Fibroblast of pulmonary artery (primary cell): ENCODE data around the gene LIN37.

Experiments used
- DNase-seq: peaks from one replicate; pipeline ENCODE4 v3.0.0-alpha.2; 2010; ENCODE audit warnings: low read depth
- H3K4me3 ChIP-seq: replicated peaks from 2 replicates; pipeline ENCODE4 v1.5.1; 2011; ENCODE audit warnings: low read depth, mild to moderate bottlenecking, control low read depth, low read length, moderate library complexity
- TF ChIP-seq, protein P1 (sequence below): IDR thresholded peaks from 2 replicates; pipeline ENCODE4 v1.5.1; 2011; ENCODE audit warnings: mild to moderate bottlenecking, control low read depth, low read length, inconsistent platforms; ENCODE audit errors: missing control alignments

The LIN37 gene

DNA sequence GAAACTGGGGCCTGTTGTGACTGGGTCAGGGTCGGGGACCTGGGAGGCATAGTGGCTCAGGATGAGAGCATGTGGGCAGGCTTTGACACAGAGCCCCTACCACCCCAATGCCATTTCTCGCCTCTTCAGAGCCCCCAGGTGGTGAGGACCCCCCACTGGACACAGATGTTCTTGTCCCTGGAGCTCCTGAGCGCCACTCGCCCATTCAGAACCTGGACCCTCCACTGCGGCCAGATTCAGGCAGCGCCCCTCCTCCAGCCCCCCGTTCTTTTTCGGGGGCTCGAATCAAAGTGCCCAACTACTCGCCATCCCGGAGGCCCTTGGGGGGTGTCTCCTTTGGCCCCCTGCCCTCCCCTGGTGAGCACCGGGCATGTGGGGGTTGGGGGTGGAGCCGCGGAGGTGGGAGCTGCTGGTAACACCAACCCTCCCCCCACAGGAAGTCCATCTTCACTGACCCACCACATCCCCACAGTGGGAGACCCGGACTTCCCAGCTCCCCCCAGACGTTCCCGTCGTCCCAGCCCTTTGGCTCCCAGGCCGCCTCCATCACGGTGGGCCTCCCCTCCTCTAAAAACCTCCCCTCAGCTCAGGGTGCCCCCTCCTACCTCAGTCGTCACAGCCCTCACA is 16.5 kb upstream of the LIN37 start:
- DNase-seq, result no peak
- TF ChIP-seq, protein P1, sequence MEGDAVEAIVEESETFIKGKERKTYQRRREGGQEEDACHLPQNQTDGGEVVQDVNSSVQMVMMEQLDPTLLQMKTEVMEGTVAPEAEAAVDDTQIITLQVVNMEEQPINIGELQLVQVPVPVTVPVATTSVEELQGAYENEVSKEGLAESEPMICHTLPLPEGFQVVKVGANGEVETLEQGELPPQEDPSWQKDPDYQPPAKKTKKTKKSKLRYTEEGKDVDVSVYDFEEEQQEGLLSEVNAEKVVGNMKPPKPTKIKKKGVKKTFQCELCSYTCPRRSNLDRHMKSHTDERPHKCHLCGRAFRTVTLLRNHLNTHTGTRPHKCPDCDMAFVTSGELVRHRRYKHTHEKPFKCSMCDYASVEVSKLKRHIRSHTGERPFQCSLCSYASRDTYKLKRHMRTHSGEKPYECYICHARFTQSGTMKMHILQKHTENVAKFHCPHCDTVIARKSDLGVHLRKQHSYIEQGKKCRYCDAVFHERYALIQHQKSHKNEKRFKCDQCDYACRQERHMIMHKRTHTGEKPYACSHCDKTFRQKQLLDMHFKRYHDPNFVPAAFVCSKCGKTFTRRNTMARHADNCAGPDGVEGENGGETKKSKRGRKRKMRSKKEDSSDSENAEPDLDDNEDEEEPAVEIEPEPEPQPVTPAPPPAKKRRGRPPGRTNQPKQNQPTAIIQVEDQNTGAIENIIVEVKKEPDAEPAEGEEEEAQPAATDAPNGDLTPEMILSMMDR, result no peak
- H3K4me3 ChIP-seq, result no peak overlapping the region

DNA sequence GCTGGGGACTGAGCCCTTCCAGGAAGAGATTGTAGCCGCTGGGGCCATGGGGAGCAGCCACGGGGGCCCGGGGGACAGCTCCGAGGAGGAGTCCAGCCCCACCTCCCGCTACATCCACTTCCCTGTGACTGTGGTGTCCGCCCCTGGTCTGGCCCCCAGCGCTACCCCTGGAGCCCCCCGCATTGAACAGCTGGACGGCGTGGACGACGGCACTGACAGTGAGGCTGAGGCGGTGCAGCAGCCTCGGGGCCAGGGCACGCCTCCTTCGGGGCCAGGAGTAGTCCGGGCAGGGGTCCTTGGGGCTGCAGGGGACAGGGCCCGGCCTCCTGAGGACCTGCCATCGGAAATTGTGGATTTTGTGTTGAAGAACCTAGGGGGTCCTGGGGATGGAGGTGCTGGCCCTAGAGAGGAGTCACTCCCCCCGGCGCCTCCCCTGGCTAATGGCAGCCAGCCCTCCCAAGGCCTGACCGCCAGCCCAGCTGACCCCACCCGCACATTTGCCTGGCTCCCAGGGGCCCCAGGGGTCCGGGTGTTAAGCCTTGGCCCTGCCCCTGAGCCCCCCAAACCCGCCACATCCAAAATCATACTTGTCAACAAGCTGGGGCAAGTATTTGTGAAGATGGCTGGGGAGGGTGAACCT is 15.7 kb upstream of the LIN37 start:
- DNase-seq, result no peak
- H3K4me3 ChIP-seq, result no peak overlapping the region
- TF ChIP-seq, protein P1, result no peak

DNA sequence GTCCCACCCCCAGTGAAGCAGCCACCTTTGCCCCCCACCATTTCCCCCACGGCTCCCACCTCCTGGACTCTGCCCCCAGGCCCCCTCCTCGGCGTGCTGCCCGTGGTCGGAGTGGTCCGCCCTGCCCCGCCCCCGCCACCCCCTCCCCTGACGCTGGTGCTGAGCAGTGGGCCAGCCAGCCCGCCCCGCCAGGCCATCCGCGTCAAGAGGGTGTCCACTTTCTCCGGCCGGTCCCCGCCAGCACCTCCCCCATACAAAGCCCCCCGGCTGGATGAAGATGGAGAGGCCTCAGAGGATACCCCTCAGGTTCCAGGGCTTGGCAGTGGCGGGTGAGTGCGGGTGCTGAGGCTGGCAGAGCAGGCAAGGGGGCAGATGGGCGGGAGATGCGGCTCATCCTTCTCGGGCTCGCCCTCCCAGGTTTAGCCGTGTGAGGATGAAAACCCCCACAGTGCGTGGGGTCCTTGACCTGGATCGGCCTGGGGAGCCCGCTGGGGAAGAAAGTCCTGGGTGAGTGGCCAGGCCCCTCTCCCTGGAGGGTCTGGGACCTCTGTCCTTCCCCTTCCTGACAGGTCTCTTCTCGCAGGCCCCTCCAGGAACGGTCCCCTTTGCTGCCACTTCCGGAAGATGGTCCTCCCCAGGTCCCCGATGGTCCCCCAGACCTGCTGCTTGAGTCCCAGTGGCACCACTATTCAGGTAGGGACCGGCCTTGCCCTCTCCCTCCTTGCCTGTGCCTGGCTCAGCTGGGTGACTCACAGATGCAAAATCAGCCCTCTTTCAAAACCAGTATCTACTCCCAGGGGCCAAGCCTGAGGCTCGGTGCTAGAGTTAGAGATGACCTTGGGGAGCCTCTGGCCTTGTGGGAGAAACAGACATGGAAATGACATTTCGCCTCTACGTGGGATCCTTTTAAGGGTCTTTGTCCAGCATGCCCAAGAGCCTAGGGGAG is 14.9 kb upstream of the LIN37 start:
- no peak overlapping the region for H3K4me3 ChIP-seq
- TF ChIP-seq, protein P1, result no peak
- DNase-seq, result no peak

DNA sequence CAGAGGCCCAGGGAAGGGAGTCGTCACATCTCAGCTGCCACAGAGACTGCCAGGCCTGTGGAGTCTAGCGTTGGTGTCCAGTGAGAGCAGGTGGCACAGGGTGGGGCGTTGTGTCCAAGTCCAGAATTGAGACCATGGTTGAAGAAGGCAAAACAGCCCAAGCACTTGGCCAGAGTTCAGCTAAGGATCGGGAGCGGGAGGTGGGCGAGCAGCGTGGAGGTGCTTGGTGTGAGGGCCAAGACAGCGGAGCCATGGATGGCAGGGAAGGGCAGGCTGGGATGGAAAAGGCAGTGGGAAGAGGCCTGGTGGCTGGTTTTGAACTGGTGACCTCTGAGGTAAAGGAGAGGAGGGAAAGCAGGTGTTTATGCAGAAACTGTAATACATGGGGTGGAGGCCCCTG is 14.1 kb upstream of the LIN37 start:
- no peak overlapping the region for H3K4me3 ChIP-seq
- DNase-seq, result no peak
- TF ChIP-seq, protein P1, result no peak

DNA sequence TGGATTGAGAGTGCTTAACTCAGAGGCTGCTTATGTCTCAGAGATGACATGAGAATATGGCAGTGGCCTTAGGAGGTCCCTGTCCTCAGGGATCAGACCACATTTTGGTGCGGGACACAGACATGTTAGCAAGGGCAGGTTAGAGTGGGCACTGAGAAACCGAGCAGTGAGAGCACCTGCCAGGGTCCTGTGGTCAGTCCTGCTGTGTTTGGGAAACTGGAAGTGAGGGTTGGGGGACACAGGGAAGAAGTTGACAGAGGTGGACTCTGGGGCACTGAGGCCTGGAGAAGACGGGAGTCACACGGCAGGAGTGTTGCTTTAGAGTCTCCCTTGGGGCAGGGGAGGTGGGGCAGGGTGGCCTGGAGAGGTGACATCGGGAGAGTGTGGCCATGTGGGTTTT is 13.5 kb upstream of the LIN37 start:
- H3K4me3 ChIP-seq, result no peak overlapping the region
- TF ChIP-seq, protein P1, result no peak
- no peak for DNase-seq

DNA sequence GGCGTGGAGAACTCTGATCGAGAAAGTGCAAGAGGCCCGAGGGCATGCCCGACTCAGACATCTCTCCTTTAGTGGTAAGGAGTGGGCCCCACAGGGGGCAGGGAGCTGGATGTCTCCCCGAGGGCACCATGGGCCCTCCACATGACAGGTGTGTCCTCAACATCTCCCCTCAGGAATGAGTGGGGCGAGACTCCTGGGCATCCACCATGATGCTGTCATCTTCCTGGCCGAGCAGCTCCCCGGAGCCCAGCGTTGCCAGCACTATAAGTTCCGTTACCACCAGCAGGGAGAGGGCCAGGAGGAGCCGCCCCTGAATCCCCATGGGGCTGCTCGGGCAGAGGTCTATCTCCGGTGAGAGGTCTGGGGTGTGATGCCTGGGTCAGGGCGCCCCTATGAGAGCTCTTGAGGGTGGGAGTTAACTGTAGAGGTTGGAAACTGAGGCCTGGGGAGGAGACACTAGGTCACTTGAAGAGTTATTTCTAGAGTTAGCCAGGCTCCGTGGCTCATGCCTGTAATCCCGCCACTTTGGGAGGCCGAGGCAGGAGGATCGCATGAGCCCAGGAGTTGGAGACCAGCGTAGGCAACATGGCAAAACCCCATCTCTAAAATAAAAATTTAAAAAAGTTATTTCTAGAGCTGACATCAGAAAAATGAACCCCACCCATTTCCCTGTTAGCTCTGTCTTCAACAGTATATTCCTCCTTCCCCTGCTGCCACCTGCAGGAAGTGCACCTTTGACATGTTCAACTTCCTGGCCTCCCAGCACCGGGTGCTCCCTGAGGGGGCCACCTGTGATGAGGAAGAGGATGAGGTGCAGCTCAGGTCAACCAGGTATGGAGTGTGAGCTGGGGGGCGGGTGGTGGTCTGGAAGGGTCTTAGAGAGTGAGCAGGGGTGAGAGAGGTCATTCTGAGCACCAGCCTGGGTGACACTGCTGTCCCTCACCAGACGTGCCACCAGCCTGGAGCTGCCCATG is 11.2 kb upstream of the LIN37 start:
- H3K4me3 ChIP-seq, result no peak overlapping the region
- TF ChIP-seq, protein P1, result no peak
- DNase-seq, result no peak
